Measurements from ENCODE around the gene ALDH9A1. TPM values are rescaled to one million over a fixed set of nuclear protein-coding genes. Genes with fewer than 3 reads are reported as not detected.
"Not testable (repeated sequence)": the region's sequence is repeated elsewhere in the genome, so short reads cannot be mapped to it uniquely, and the experiment has no call there.

The ALDH9A1 gene
- 10 to 100 TPM; 42.6 to 73.1 (median 66.1) TPM for total RNA-seq

- WGBS = 1% methylated on average over 28 of the region's 65 CpGs
- intact Hi-C loops (cut with DNase I) = loop anchor here (2.0 to 5.0 kb wide), 3 partner anchors 66 to 99 kb away; partner anchors contain the start of genes MGST3 and TMCO1
- DNase-seq (ENCODE audit: extremely low spot score) = peak; percentile 96
- Histone ChIP-seq H3K27me3 (peaks cover 0 to 1% (median 0%) of the 10 kb centered on the region in 4 donors), H3K4me1 (peaks cover 20 to 35% (median 31%) of the 10 kb centered on the region in 4 donors), H3K27ac (replicated peaks in 1 of 4) (peak within 1 kb of the TSS; percentile 91 to 96 (median 94)), H3K36me3 (peaks cover 0 to 12% (median 0%) of the 10 kb centered on the region in 4 donors), H3K9me3 (no peaks in the 10 kb centered on the region), H3K4me3 (peak within 1 kb of the TSS; percentile 57 to 91 (median 78))
- TF ChIP-seq POLR2AphosphoS5 (IDR thresholded peaks at IDR 0.05) = peak; percentile 87 to 95
- TF ChIP-seq EP300 (IDR thresholded peaks at IDR 0.05) = no peak
- TF ChIP-seq POLR2A (IDR thresholded peaks at IDR 0.05; ENCODE audit: low read depth) = peak; percentile 38
- TF ChIP-seq, protein P1, sequence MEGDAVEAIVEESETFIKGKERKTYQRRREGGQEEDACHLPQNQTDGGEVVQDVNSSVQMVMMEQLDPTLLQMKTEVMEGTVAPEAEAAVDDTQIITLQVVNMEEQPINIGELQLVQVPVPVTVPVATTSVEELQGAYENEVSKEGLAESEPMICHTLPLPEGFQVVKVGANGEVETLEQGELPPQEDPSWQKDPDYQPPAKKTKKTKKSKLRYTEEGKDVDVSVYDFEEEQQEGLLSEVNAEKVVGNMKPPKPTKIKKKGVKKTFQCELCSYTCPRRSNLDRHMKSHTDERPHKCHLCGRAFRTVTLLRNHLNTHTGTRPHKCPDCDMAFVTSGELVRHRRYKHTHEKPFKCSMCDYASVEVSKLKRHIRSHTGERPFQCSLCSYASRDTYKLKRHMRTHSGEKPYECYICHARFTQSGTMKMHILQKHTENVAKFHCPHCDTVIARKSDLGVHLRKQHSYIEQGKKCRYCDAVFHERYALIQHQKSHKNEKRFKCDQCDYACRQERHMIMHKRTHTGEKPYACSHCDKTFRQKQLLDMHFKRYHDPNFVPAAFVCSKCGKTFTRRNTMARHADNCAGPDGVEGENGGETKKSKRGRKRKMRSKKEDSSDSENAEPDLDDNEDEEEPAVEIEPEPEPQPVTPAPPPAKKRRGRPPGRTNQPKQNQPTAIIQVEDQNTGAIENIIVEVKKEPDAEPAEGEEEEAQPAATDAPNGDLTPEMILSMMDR (IDR thresholded peaks at IDR 0.05) = peak; percentile 29 to 42 (median 38)
Measured at GRCh38 chr1:165697881-165698760, at the start of gene ALDH9A1. Gene ALDH9A1 (minus strand): TSS chr1:165698562. CDS start chr1:165698558, 4 bp downstream.

DNA sequence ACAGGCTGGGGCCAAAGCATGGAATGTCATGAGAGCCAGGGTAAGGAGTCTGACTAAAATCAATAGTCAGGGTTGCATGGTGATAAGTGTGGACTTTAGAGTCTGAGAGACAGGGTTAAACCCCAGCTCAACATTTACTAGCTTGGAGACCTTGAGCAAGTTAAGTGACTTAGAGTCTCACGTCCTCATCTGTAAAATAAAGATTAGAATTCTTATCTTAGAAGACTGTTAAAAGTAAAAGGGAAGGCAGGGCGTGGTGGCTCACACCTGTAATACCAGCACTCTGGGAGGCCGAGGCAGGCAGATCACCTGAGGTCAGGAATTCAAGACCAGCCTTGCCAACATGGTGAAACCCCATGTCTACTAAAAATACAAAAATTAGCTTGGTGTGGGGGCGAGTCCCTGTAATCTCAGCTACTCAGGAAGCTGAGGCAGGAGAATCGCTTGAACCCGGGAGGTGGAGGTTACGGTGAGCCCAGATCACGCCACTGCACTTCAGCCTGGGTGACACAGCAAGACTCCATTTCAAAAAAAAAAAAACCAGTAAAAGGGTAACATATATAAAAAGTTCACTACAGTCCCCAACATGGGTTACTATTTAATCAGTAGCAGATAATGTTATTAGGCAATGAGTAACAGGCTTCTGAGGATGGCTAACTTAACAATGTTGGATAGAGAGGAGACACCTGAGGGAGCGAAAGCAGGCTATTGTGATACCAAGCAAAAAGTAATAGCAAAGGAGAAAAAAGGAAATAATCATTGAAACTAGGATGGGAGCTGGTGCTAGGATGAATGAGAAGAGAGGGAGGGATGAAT, 49.5 kb upstream of the ALDH9A1 start:
- H3K9me3 ChIP-seq = no peaks in the 10 kb centered on the region
- TF ChIP-seq, protein P1 (IDR thresholded peaks at IDR 0.05) = no peak
- no peak for TF ChIP-seq POLR2A (IDR thresholded peaks at IDR 0.05; ENCODE audit: low read depth)
- TF ChIP-seq POLR2AphosphoS5 (IDR thresholded peaks at IDR 0.05) = no peak
- no peak for TF ChIP-seq EP300 (IDR thresholded peaks at IDR 0.05)
- no peak for DNase-seq (ENCODE audit: extremely low spot score)
- H3K36me3 ChIP-seq = peaks cover 17 to 86% (median 44%) of the 10 kb centered on the region in 4 donors
- no peak overlapping the region for H3K4me3 ChIP-seq
- no peaks in the 10 kb centered on the region for H3K4me1 ChIP-seq
- H3K27ac ChIP-seq (replicated peaks in 1 of 4) = no peak overlapping the region
- WGBS = 96% methylated on average over 9 of the region's 9 CpGs
- H3K27me3 ChIP-seq = no peaks in the 10 kb centered on the region
- intact Hi-C loops (cut with DNase I) = no loop called here

GRCh38 chr1:165744913-165745312, 46.6 kb upstream of the ALDH9A1 start:
- DNase-seq (ENCODE audit: extremely low spot score); H3K4me1 ChIP-seq; H3K9me3 ChIP-seq; H3K4me3 ChIP-seq; H3K27me3 ChIP-seq; intact Hi-C loops (cut with DNase I); H3K27ac ChIP-seq (replicated peaks in 1 of 4): not testable (repeated sequence)
- H3K36me3 ChIP-seq = peaks cover 28 to 87% (median 57%) of the 10 kb centered on the region in 4 donors
- WGBS = 100% methylated on average over 1 of the region's 1 CpG

- 97% methylated on average over 8 of the region's 8 CpGs for WGBS
- DNase-seq (ENCODE audit: extremely low spot score) = no peak
- intact Hi-C loops (cut with DNase I) = no loop called here
- no peaks in the 10 kb centered on the region for H3K27me3 ChIP-seq
- TF ChIP-seq, protein P1 (IDR thresholded peaks at IDR 0.05) = no peak
- TF ChIP-seq POLR2A (IDR thresholded peaks at IDR 0.05; ENCODE audit: low read depth) (no peak), EP300 (IDR thresholded peaks at IDR 0.05) (no peak), POLR2AphosphoS5 (IDR thresholded peaks at IDR 0.05) (no peak)
- no peak overlapping the region for H3K27ac ChIP-seq (replicated peaks in 1 of 4)
- peaks cover 35 to 81% (median 51%) of the 10 kb centered on the region in 4 donors for H3K36me3 ChIP-seq
- H3K9me3 ChIP-seq = peaks cover 0 to 2% (median 0%) of the 10 kb centered on the region in 4 donors
- peaks cover 0 to 5% (median 0%) of the 10 kb centered on the region in 4 donors for H3K4me1 ChIP-seq
- H3K4me3 ChIP-seq = no peak overlapping the region
Measured at GRCh38 chr1:165742194-165742593, 43.8 kb upstream of the ALDH9A1 start.

Data from esophagus muscularis mucosa (tissue), 4 donors.